GM10266 (cell line): ENCODE results near the gene ZNF536.
"Not testable (repeated sequence)": the region's sequence is repeated elsewhere in the genome, so short reads cannot be mapped to it uniquely, and the experiment has no call there.

Source experiments
- DNase-seq: peaks from one replicate; pipeline ENCODE4 v3.0.0; 2012; ENCODE audit errors: extremely low spot score
- CTCF ChIP-seq: IDR thresholded peaks from 2 replicates; pipeline ENCODE4 v1.5.1; 2012; ENCODE audit warnings: mild to moderate bottlenecking, low read depth; ENCODE audit not compliant: control insufficient read depth, insufficient read depth; ENCODE audit errors: missing control alignments

The ZNF536 gene

GRCh38 chr19:30457484-30457883 lies 85.3 kb downstream of the ZNF536 start:
- DNase-seq, result no peak
- no peak for TF ChIP-seq CTCF

GRCh38 chr19:30459859-30460258 lies 87.7 kb downstream of the ZNF536 start:
- DNase-seq, result no peak
- no peak for TF ChIP-seq CTCF

GRCh38 chr19:30464162-30464561 lies 92.0 kb downstream of the ZNF536 start:
- DNase-seq, result no peak
- TF ChIP-seq CTCF, result no peak

GRCh38 chr19:30466598-30466997 lies 94.4 kb downstream of the ZNF536 start:
- DNase-seq, result not testable (repeated sequence)

- TF ChIP-seq CTCF, result no peak
- DNase-seq, result no peak
These were observed 95.1 kb downstream of the ZNF536 start for GRCh38 chr19:30467239-30467638.

GRCh38 chr19:30469774-30470173 lies 97.6 kb downstream of the ZNF536 start:
- TF ChIP-seq CTCF, result no peak

GRCh38 chr19:30471441-30471840 lies 99.3 kb downstream of the ZNF536 start:
- no peak for TF ChIP-seq CTCF
- DNase-seq, result no peak

More at GRCh38 chr19:30469774-30470173, 97.6 kb downstream of the ZNF536 start:
- no peak for DNase-seq

- no peak for DNase-seq
- no peak for TF ChIP-seq CTCF
These were observed 101.2 kb downstream of the ZNF536 start for GRCh38 chr19:30473334-30473867.
